Measurements from ENCODE around the gene MMD. TPM values are rescaled to one million over a fixed set of nuclear protein-coding genes. Genes with fewer than 3 reads are reported as not detected.

Gene MMD
- total and polyA plus RNA-seq, 2 of the 13 experiments (the other 11 are each of a cell fraction or from before 2014, with no cell fraction given) = 121 to 225 TPM

DNA sequence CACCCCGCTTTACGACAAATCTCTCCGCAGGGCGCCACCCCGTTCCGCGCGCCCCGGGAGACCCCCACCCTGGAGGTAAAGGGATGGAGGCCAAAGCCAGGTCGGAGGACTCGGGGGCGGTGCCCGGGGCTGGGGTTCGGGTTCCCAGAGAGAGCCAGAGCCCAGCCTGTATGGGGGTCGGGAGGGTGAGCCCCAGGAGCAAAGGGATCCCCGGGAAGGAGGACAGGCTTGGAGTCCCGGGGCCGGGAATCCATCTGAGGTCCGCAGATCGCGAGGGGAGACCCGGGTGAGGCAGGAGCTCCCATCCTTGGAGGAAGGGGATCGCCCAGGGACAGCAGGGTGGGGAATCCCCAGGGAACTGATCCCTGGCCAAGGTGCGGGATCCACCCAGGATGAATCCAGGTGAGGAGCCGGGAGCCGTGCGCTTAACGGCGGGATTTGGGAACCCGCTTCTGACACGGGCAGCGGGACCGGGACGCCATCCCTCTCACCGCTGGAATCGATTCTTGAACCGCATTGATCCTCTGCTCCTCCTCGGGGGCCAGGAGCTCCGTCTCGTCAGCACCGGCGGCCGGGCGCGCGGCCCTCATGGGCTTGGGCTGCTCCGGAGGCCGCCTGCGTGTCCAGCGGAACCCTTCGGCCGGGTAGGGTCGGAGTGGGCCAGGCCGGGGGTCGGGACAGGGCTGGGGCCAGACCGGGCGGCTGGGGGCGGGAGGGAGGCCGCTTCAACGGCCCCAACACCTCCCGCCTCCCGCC, at the start of gene MMD (continued):
- TF ChIP-seq, protein P1, sequence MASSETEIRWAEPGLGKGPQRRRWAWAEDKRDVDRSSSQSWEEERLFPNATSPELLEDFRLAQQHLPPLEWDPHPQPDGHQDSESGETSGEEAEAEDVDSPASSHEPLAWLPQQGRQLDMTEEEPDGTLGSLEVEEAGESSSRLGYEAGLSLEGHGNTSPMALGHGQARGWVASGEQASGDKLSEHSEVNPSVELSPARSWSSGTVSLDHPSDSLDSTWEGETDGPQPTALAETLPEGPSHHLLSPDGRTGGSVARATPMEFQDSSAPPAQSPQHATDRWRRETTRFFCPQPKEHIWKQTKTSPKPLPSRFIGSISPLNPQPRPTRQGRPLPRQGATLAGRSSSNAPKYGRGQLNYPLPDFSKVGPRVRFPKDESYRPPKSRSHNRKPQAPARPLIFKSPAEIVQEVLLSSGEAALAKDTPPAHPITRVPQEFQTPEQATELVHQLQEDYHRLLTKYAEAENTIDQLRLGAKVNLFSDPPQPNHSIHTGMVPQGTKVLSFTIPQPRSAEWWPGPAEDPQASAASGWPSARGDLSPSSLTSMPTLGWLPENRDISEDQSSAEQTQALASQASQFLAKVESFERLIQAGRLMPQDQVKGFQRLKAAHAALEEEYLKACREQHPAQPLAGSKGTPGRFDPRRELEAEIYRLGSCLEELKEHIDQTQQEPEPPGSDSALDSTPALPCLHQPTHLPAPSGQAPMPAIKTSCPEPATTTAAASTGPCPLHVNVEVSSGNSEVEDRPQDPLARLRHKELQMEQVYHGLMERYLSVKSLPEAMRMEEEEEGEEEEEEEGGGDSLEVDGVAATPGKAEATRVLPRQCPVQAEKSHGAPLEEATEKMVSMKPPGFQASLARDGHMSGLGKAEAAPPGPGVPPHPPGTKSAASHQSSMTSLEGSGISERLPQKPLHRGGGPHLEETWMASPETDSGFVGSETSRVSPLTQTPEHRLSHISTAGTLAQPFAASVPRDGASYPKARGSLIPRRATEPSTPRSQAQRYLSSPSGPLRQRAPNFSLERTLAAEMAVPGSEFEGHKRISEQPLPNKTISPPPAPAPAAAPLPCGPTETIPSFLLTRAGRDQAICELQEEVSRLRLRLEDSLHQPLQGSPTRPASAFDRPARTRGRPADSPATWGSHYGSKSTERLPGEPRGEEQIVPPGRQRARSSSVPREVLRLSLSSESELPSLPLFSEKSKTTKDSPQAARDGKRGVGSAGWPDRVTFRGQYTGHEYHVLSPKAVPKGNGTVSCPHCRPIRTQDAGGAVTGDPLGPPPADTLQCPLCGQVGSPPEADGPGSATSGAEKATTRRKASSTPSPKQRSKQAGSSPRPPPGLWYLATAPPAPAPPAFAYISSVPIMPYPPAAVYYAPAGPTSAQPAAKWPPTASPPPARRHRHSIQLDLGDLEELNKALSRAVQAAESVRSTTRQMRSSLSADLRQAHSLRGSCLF (CRISPR knock-in tag; IDR thresholded peaks at IDR 0.05; ENCODE audit: borderline replicate concordance) = no peak
- TF ChIP-seq HNRNPH1 (optimal IDR thresholded peaks at IDR 0.05; ENCODE audit: low read depth, low read length) (no peak), ZNF292 (CRISPR knock-in tag; IDR thresholded peaks at IDR 0.05; ENCODE audit: borderline replicate concordance, low read depth) (no peak), KDM5A (IDR thresholded peaks at IDR 0.05; ENCODE audit: borderline replicate concordance, low read length) (no peak; the same call in 1 of the 2 replicates), ZSCAN12 (CRISPR knock-in tag; IDR thresholded peaks at IDR 0.05) (no peak), ZBTB1 (CRISPR knock-in tag; IDR thresholded peaks at IDR 0.05; ENCODE audit: borderline replicate concordance) (no peak; the same call in 1 of the 2 replicates), EZH2 (conservative IDR thresholded peaks at IDR 0.05; ENCODE audit: low read depth, low read length) (no peak)
- TF ChIP-seq, protein P2, sequence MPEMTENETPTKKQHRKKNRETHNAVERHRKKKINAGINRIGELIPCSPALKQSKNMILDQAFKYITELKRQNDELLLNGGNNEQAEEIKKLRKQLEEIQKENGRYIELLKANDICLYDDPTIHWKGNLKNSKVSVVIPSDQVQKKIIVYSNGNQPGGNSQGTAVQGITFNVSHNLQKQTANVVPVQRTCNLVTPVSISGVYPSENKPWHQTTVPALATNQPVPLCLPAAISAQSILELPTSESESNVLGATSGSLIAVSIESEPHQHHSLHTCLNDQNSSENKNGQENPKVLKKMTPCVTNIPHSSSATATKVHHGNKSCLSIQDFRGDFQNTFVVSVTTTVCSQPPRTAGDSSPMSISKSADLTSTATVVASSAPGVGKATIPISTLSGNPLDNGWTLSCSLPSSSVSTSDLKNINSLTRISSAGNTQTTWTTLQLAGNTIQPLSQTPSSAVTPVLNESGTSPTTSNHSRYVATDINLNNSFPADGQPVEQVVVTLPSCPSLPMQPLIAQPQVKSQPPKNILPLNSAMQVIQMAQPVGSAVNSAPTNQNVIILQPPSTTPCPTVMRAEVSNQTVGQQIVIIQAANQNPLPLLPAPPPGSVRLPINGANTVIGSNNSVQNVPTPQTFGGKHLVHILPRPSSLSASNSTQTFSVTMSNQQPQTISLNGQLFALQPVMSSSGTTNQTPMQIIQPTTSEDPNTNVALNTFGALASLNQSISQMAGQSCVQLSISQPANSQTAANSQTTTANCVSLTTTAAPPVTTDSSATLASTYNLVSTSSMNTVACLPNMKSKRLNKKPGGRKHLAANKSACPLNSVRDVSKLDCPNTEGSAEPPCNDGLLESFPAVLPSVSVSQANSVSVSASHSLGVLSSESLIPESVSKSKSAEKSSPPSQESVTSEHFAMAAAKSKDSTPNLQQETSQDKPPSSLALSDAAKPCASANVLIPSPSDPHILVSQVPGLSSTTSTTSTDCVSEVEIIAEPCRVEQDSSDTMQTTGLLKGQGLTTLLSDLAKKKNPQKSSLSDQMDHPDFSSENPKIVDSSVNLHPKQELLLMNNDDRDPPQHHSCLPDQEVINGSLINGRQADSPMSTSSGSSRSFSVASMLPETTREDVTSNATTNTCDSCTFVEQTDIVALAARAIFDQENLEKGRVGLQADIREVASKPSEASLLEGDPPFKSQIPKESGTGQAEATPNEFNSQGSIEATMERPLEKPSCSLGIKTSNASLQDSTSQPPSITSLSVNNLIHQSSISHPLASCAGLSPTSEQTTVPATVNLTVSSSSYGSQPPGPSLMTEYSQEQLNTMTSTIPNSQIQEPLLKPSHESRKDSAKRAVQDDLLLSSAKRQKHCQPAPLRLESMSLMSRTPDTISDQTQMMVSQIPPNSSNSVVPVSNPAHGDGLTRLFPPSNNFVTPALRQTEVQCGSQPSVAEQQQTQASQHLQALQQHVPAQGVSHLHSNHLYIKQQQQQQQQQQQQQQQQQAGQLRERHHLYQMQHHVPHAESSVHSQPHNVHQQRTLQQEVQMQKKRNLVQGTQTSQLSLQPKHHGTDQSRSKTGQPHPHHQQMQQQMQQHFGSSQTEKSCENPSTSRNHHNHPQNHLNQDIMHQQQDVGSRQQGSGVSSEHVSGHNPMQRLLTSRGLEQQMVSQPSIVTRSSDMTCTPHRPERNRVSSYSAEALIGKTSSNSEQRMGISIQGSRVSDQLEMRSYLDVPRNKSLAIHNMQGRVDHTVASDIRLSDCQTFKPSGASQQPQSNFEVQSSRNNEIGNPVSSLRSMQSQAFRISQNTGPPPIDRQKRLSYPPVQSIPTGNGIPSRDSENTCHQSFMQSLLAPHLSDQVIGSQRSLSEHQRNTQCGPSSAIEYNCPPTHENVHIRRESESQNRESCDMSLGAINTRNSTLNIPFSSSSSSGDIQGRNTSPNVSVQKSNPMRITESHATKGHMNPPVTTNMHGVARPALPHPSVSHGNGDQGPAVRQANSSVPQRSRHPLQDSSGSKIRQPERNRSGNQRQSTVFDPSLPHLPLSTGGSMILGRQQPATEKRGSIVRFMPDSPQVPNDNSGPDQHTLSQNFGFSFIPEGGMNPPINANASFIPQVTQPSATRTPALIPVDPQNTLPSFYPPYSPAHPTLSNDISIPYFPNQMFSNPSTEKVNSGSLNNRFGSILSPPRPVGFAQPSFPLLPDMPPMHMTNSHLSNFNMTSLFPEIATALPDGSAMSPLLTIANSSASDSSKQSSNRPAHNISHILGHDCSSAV (CRISPR knock-in tag; IDR thresholded peaks at IDR 0.05; ENCODE audit: borderline replicate concordance) = no peak
- TF ChIP-seq, protein P3, sequence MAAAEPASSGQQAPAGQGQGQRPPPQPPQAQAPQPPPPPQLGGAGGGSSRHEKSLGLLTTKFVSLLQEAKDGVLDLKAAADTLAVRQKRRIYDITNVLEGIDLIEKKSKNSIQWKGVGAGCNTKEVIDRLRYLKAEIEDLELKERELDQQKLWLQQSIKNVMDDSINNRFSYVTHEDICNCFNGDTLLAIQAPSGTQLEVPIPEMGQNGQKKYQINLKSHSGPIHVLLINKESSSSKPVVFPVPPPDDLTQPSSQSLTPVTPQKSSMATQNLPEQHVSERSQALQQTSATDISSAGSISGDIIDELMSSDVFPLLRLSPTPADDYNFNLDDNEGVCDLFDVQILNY (CRISPR knock-in tag; conservative IDR thresholded peaks at IDR 0.05) = no peak
- TF ChIP-seq, protein P4, sequence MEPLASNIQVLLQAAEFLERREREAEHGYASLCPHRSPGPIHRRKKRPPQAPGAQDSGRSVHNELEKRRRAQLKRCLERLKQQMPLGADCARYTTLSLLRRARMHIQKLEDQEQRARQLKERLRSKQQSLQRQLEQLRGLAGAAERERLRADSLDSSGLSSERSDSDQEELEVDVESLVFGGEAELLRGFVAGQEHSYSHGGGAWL (CRISPR knock-in tag; IDR thresholded peaks at IDR 0.05) = peak; percentile 80
- TF ChIP-seq, protein P5, sequence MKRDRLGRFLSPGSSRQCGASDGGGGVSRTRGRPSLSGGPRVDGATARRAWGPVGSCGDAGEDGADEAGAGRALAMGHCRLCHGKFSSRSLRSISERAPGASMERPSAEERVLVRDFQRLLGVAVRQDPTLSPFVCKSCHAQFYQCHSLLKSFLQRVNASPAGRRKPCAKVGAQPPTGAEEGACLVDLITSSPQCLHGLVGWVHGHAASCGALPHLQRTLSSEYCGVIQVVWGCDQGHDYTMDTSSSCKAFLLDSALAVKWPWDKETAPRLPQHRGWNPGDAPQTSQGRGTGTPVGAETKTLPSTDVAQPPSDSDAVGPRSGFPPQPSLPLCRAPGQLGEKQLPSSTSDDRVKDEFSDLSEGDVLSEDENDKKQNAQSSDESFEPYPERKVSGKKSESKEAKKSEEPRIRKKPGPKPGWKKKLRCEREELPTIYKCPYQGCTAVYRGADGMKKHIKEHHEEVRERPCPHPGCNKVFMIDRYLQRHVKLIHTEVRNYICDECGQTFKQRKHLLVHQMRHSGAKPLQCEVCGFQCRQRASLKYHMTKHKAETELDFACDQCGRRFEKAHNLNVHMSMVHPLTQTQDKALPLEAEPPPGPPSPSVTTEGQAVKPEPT (CRISPR knock-in tag; IDR thresholded peaks at IDR 0.05; ENCODE audit: low read depth) = no peak; the same call in 1 of the 2 replicates
